ENCODE results near the gene ST3GAL6. TPM values are rescaled to one million over a fixed set of nuclear protein-coding genes. Genes with fewer than 3 reads are reported as not detected.

The ST3GAL6 gene
- total RNA-seq, 1 donor from 2014 or later, result 11.2 TPM

DNA sequence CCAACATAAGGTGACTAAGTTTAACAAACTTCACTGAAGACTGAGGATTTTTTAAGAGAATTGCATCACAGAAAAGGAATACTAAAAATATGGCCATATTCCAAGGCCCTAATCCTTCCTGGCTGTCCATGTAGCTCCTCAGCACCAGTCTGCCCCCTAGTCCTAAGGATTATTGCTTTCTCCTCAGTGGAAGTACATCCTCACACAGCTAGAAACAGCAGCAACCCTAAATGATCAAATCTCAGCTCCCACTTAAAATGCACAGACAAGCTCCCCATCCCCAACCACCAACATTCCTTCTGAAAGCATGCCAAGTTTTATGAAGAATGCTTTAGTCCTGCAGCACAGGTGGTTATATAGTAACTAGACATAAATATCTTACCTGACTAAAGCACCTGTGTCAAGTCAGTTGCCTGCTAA lies 14.7 kb downstream of the ST3GAL6 start:
- DNase-seq, result no peak

DNA sequence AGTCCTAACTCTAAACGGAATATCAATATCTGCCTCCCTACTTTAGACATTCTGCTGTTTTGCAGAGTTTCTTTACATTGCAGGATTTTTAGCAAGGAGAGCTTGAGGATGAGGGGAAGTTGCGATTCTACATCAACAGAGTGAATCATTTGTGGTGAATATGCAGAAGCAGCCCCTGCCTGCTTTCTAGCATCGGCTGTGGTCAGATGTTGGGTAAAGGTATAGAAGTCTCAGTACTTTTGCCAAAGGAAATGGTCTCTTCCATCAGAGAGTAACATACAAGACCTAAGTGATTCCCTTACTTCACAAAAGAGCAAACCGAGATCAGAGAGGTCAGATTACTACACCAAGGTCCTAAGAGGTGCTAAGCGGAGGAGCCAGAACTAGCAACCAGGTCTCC lies 15.2 kb downstream of the ST3GAL6 start:
- DNase-seq, result no peak

DNA sequence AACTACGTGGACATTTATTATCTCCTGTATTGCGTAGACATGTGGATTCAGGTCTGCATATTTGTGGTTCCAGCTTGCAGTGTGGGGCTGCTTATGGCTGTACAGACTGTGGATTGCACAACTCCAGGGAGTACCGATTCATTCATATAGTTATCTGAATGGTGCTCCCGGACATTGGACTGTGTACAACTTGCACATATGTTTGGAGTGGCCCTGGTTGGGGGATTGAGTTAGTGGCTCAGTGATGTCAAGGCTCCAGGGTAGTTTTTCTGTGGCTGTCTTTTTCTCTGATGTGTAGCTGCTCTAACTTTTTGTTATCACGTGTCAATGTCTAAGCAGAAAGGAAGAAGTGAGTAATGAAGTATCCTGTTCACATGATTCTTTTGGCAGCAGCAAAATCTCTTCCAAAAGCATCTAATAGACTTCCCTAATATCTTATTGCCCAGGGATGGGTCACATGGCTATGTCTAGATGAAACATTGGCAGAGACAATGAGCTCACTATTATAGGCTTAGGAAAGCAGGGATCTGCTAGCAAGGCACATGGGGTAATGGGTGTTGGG lies 15.8 kb downstream of the ST3GAL6 start:
- DNase-seq, result peak; percentile 49

DNA sequence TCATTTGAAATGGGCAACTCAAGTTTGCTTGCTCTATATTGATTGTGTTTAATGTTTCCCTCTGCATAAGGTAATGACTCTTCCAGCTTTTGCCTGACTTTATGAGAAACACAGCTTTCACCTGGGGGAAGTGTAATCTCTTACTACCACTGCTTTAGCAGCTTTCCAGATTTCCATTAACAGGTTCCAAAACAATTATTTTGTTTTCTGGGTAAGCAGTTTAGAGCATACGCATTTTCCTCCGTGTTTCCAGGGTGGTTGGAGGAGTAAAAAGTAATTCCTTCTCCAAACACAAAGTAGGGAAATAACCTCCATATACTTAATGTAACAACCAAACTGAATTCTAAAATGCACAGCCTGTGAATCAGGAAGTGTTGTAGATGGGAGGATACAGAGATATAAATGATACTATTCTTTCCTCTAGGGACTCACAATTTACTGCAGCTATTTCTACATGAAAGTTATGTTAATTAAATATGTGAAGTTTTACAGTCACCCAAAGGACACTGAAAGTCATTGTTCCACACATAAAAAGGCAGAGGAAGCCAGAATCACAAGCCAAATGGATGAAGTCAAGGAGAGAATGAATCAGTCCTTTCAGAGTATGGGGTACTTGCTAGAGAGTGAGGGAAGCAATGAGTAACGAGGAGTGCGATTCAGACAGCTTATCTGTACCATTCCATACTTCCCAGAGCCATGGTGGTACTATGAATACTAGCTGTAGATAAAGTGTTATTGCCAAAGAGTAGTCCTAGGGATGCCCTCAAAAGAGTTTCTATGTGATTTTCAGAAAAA lies 16.6 kb downstream of the ST3GAL6 start:
- peak; percentile 49 for DNase-seq

GRCh38 chr3:98780343-98780742 lies 17.2 kb downstream of the ST3GAL6 start:
- no peak for DNase-seq

- DNase-seq, result no peak
Observed at GRCh38 chr3:98782824-98783500, 19.8 kb downstream of the ST3GAL6 start.

DNA sequence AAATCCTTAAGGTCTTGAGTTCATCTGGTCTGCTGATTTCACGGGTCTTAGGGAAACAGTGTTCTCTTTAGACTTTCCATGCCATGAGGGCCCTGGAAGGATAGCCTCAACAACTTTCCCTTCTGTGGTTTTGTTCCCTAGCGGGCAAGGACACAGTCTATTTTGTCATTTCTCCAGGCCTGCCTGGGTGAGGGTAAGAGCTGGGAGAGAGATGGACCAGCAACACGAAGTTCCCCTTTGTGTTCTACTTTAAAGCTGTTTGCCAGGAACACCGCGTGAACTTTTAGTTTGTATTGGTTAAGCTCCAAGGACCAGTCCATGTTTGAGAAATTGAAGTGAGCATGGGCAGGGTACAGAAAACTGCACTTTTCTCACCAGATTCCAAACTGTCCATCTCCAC lies 20.9 kb downstream of the ST3GAL6 start:
- DNase-seq, result no peak

DNA sequence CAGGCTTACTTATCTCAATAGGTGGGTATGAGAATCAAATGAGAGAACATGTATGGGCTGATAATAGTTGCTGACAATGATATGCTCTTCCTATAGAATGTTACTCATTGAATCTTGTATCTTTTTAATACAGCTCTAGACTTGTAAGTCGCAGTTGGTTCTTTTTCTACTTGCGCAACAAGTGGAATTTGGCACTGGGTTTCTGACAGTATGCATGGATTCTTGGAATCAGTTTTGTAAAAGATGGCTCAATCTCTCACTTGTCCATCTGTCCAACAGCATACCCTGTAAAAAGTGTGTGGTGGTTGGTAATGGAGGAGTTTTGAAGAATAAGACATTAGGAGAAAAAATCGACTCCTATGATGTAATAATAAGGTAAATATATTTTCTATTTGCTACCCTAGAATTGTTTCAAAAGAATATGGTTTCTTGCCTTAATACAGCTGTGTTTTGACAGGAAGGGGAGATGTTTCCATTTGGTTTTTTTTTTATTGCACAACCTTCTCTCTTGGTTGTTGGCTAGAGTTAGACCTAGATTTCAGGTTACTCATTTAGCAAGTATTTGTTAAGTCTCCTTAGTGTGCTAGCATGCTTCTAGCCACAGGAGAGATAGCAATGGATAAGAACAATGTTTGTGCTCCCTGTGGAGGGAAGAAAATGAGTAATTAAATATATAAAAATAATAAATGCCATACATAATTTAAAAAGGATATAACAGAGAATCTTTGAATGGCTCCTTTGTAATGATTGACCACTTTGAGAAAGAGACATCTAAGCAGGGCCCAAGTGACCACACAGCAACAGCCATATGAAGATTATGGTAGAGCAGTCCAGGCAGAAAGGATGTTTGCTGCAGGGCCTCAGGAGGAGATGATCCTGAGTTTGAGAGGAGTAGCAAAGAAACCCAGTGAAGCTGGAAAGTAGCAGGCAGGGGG lies 21.8 kb downstream of the ST3GAL6 start:
- no peak for DNase-seq

DNA sequence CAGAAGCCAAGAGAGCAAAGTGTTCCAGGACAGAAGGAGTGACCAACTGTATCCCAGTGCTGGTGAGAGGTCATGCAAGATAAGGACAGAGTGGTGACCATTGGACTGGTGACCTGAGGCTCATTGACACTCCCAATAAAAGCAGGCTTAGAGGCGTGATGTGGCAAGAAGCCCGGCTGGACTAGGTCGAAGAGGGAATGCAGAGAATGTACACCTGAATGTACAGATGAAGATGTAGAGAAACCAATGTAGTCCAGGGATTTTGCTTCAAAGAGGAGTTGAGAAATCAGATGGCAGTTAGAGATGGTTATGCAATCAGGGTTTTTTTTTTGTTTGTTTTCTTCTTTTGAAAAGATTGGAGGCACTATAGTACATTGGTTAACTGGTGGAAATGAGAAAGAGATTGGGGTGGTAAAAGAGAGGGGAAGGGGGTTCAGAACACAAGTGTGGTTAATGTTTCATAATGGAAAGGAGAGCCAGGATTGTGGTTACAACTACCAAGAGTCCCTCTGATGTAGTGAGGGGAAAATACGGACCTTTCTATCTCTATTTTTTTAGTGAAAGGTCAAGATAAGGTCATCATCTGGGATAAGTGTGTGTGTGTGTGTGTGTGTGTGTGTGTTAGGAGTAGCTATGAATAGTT lies 23.3 kb downstream of the ST3GAL6 start:
- no peak for DNase-seq

GRCh38 chr3:98787181-98787580 lies 24.0 kb downstream of the ST3GAL6 start:
- DNase-seq, result no peak

- DNase-seq, result no peak
Observed at GRCh38 chr3:98788651-98789050, 25.5 kb downstream of the ST3GAL6 start.

- DNase-seq, result no peak
Observed at GRCh38 chr3:98791341-98792325, 28.5 kb downstream of the ST3GAL6 start.

DNA sequence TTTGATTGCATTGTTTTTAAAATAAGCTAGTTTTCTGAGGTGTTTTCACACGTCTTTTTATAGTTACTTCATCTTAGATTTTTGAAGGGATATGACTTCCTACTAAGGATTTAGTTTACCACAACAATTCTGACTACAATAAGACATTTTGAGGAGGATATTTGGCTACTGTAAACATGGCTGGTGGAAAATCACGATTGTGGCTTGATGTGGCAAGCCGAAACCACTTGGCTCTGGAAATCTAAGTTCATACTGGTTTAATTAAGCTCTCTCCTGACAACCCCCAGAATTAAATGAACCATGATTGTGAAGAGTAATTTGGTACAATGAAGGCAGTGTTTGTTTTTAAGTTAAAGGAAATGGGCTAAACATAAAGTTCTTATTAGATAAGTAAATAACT lies 30.8 kb downstream of the ST3GAL6 start:
- no peak for DNase-seq

DNA sequence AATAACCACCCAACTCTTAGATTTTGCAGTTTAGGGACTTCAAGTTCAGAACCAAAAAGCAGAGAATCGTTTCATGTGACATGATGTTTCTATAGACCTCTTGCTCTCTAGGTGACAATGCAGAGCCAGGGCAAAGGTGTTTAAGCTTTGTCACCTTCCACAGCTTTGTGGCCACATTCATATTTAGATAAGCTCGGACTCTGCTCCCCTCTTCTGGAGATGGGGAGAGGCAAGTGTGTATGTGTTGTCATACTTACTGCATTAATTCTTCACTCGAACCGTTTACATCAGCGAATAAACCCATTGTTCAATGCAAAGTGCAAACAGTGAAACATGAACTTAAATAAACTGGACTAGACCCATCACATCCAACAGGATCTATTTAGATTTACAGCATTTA lies 33.2 kb downstream of the ST3GAL6 start:
- DNase-seq, result no peak

- DNase-seq, result no peak
Observed at GRCh38 chr3:98797905-98798304, 34.8 kb downstream of the ST3GAL6 start.

DNA sequence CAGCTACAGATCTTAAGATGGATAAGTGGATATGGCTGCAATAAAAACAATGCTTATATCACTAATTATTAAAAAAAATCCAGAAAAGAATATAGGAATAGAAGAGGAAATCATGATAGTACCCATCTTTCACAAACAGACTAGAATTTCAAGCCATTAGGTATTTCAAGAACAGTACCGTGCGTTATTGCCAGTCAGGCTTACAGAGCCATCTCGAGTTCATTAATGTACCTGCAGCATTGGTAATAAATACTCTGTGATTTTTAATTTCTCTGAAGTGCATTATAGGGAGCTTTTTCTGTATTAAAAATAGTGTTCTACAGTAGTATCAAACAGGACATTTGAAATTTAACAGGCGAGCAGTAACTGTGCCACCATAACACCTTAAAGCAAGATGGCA lies 35.7 kb downstream of the ST3GAL6 start:
- DNase-seq, result no peak

- DNase-seq, result no peak
Observed at GRCh38 chr3:98799479-98799878, 36.3 kb downstream of the ST3GAL6 start.

- no peak for DNase-seq
Observed at GRCh38 chr3:98800401-98800800, 37.3 kb downstream of the ST3GAL6 start.

DNA sequence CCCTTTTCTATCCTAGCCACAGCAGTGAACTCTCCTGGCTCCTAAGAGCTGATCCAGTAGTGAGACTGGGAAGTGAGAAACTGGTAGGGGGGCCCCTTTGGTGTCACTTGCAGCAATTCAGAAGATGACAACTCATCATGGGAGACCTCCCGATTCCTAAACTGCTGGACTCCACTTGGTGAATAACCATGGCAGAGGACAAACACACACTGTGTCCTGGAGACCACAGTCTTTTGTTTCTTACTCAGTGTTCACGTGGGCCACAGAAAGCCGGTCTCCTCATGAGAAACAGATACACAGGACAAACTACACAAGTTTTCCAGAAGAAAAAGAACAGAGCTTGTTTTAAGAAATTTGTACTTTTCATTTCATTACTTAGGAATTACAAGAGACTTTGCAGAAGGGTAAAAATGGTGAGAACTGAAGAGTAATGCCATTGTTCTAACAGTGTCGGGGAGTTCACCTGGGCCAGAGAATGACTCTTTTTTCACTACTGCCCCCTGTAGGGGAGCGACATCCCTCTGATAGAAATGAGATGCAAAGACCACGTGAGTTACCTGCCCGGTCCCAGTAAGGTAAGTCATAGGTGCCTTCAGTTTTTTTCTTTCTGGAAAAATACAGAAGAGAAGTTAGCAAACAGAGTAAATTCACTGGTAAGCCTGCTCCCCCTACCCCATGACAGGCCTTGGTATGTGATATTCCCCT lies 38.1 kb downstream of the ST3GAL6 start:
- DNase-seq, result no peak

- DNase-seq, result no peak
Observed at GRCh38 chr3:98805571-98805970, 42.4 kb downstream of the ST3GAL6 start.

Data from skin of body (tissue), 2 donors.